Stimulated activated effector memory CD8-positive, alpha-beta T cell treated with anti-CD3 and anti-CD28 coated beads, Interleukin-12 subunit alpha, Interleukin-12 subunit beta, amount 100 ng/mL, for 72 hours (primary cell): ENCODE data around the gene NGDN.

Experiments used
- ATAC-seq: fragments of 150-1000 bp; cut with Tn5 transposase; 2 replicates; pipeline ENCODE4 v1.10.0; 2021
- DNase-seq, 2 donors: peaks; one replicate each; pipeline ENCODE4 v3.0.0; 2021 to 2022; ENCODE audit warnings: low spot score in 2 of 2
- H3K27ac Mint-ChIP-seq: one replicate; pipeline ENCODE4 v1.8.0; 2022; ENCODE audit warnings: mild to moderate bottlenecking, mixed read lengths
- H3K36me3 Mint-ChIP-seq: one replicate; pipeline ENCODE4 v1.8.0; 2022; ENCODE audit warnings: mild to moderate bottlenecking, mixed read lengths
- H3K4me1 Mint-ChIP-seq: one replicate; pipeline ENCODE4 v1.8.0; 2022; ENCODE audit warnings: mixed read lengths
- H3K4me3 Mint-ChIP-seq: one replicate; pipeline ENCODE4 v1.8.0; 2022; ENCODE audit warnings: mild to moderate bottlenecking, mixed read lengths
- H3K9me3 Mint-ChIP-seq: one replicate; pipeline ENCODE4 v1.8.0; 2022; ENCODE audit warnings: mixed read lengths

Gene NGDN

GRCh38 chr14:23522643-23523198, 53.2 kb downstream of the NGDN start:
- no peak overlapping the region for H3K4me3 Mint-ChIP-seq
- no peak for ATAC-seq
- H3K27ac Mint-ChIP-seq, result no peak overlapping the region

GRCh38 chr14:23523229-23524016, 53.9 kb downstream of the NGDN start:
- DNase-seq (no peak), ATAC-seq (no peak)
- H3K4me3 Mint-ChIP-seq, result no peak overlapping the region
- no peaks in the 10 kb centered on the region for H3K9me3 Mint-ChIP-seq
- H3K4me1 Mint-ChIP-seq, result peaks cover 2% of the 10 kb centered on the region
- no peak overlapping the region for H3K27ac Mint-ChIP-seq
- H3K36me3 Mint-ChIP-seq, result peaks cover 6% of the 10 kb centered on the region

More at GRCh38 chr14:23522643-23523198, 53.2 kb downstream of the NGDN start:
- H3K9me3 Mint-ChIP-seq, result no peaks in the 10 kb centered on the region
- DNase-seq, result no peak
- H3K4me1 Mint-ChIP-seq, result no peaks in the 10 kb centered on the region
- peaks cover 6% of the 10 kb centered on the region for H3K36me3 Mint-ChIP-seq

DNA sequence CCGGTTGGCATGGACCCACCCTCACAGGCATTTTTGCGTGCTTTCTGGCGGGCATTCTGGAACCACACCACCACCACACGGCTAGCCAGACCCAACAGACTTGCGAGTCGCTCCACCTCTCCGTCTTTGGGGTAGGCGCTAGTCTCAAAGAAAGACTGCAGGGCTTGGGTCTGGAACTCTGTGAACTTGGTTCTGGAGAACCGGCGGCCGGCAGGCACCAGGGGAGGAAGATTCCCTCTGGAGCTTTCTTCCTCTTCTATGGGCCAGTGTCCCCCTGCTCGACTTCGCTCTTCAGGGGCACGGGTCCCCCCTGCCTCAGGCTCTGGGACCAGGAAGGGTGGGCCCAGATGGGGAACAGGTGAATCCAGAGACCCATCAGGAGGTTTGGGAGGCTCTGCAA, 55.5 kb downstream of the NGDN start:
- peaks cover 6% of the 10 kb centered on the region for H3K4me1 Mint-ChIP-seq
- H3K4me3 Mint-ChIP-seq, result no peak overlapping the region
- ATAC-seq (no peak), DNase-seq (no peak)
- H3K27ac Mint-ChIP-seq, result no peak overlapping the region
- H3K9me3 Mint-ChIP-seq, result no peaks in the 10 kb centered on the region
- H3K36me3 Mint-ChIP-seq, result peaks cover 6% of the 10 kb centered on the region

DNA sequence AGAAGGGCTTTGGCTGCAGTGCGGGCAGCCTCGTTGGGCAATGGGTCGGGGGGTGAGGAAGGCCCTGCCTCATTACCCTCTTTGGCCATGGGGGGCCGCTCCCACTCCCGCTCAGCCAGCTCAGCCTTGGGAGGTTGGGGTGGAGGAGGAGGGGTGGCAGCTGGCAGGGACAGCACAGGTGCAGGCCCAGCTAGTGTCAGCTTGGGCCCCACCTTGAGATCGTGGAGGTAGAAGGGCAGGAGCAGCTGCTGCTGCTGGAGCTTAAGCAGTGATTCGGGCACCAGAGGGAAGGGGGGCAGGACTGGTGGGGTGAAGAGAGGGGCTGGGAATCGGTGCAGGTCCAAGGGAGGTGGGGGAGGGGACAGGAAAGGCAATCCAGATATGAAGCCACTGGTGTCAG, 56.1 kb downstream of the NGDN start:
- no peak for DNase-seq
- peaks cover 5% of the 10 kb centered on the region for H3K36me3 Mint-ChIP-seq
- peaks cover 6% of the 10 kb centered on the region for H3K4me1 Mint-ChIP-seq
- H3K9me3 Mint-ChIP-seq, result no peaks in the 10 kb centered on the region
- H3K27ac Mint-ChIP-seq, result no peak overlapping the region
- ATAC-seq, result no peak
- no peak overlapping the region for H3K4me3 Mint-ChIP-seq
